Osteocyte (in vitro differentiated cells): ENCODE measurements around the gene WDR93. TPM values are rescaled to one million over a fixed set of nuclear protein-coding genes. Genes with fewer than 3 reads are reported as not detected.
"Not testable (repeated sequence)": the region's sequence is repeated elsewhere in the genome, so short reads cannot be mapped to it uniquely, and the experiment has no call there.

ENCODE experiments used
- DNase-seq: peaks from one replicate; pipeline ENCODE4 v3.0.0; 2021; ENCODE audit warnings: mixed read lengths; ENCODE audit not compliant: unreplicated experiment; ENCODE audit errors: extremely low spot score
- H3K27ac Mint-ChIP-seq: one replicate; pipeline ENCODE4 v1.8.0; 2021; ENCODE audit warnings: mild to moderate bottlenecking, mixed read lengths; ENCODE audit not compliant: unreplicated experiment
- H3K27me3 Mint-ChIP-seq: one replicate; pipeline ENCODE4 v1.8.0; 2021; ENCODE audit warnings: mixed read lengths; ENCODE audit not compliant: unreplicated experiment
- H3K36me3 Mint-ChIP-seq: one replicate; pipeline ENCODE4 v1.8.0; 2021; ENCODE audit warnings: mixed read lengths; ENCODE audit not compliant: unreplicated experiment
- H3K4me1 Mint-ChIP-seq: one replicate; pipeline ENCODE4 v1.8.0; 2021; ENCODE audit warnings: mixed read lengths; ENCODE audit not compliant: unreplicated experiment
- H3K4me3 Mint-ChIP-seq: one replicate; pipeline ENCODE4 v1.8.0; 2021; ENCODE audit warnings: mild to moderate bottlenecking, moderate library complexity, mixed read lengths; ENCODE audit not compliant: unreplicated experiment
- H3K9me3 Mint-ChIP-seq: one replicate; pipeline ENCODE4 v1.8.0; 2021; ENCODE audit warnings: mixed read lengths; ENCODE audit not compliant: unreplicated experiment
- CTCF ChIP-seq: fragments of 200-600 bp; sonication (generic); IDR thresholded peaks from 2 replicates; pipeline ENCODE4 v1.5.0; 2021; ENCODE audit warnings: antibody characterized with exemption, mild to moderate bottlenecking, moderate library complexity
- total RNA-seq: library from RNA; stranded (reverse); gene quantifications from 2 replicates; pipeline ENCODE4 v1.2.1, GENCODE V29; 2021

Gene WDR93
- total RNA-seq, 1 donor from 2014 or later, result 0.19 TPM

- Mint-ChIP-seq H3K36me3 (peaks cover 20% of the 10 kb centered on the region), H3K4me3 (no peak overlapping the region), H3K27ac (peak overlapping the region; percentile 71)
Observed at GRCh38 chr15:89785064-89785773, 94.6 kb downstream of the WDR93 start.

DNA sequence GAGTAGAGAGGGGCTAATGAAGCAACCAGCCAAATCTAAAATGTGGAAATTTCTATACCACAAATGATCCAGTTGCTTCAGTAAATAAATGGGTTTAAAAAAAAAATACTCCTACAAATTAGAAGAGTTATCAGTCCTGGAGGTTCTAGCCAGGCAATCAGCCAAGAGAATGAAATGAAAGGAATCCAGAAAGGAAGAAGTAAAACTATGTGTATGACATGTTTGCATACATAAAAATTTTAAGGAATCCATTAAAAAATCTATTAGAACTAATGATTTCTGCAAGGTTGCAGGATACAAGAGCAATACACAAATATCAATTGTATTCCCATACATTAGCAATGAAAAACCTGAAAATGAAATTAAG is 95.1 kb downstream of the WDR93 start:
- no peak overlapping the region for H3K4me3 Mint-ChIP-seq
- peaks cover 8% of the 10 kb centered on the region for H3K9me3 Mint-ChIP-seq
- no peaks in the 10 kb centered on the region for H3K27me3 Mint-ChIP-seq
- H3K4me1 Mint-ChIP-seq, result peaks cover 25% of the 10 kb centered on the region
- TF ChIP-seq CTCF, result no peak
- DNase-seq, result no peak
- H3K27ac Mint-ChIP-seq, result peak overlapping the region; percentile 71
- H3K36me3 Mint-ChIP-seq, result peaks cover 22% of the 10 kb centered on the region

More at GRCh38 chr15:89785064-89785773, 94.6 kb downstream of the WDR93 start:
- Mint-ChIP-seq H3K4me1 (peaks cover 29% of the 10 kb centered on the region), H3K9me3 (peaks cover 8% of the 10 kb centered on the region), H3K27me3 (no peaks in the 10 kb centered on the region)
- no peak for DNase-seq
- TF ChIP-seq CTCF, result no peak

DNA sequence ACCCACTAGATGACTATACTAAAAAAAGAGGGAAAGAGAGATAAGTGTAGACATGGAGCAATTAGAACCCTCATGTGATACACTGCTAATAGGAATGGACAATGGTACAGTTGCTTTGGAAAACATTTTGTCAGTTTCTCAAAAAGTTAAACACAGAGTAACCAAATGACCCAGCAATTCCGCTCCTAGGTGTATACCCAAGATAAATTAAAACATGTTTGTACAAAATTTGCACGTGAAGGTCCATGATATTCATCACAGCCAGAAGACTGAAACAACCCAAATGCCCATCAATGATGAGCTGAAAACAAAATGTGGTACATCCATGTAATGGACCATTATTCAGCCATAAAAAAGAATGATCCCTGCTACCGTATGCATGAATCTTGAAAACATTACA is 97.3 kb downstream of the WDR93 start:
- no peak for DNase-seq
- no peaks in the 10 kb centered on the region for H3K27me3 Mint-ChIP-seq
- peaks cover 8% of the 10 kb centered on the region for H3K9me3 Mint-ChIP-seq
- TF ChIP-seq CTCF, result no peak
- no peak overlapping the region for H3K27ac Mint-ChIP-seq
- peaks cover 32% of the 10 kb centered on the region for H3K36me3 Mint-ChIP-seq
- no peak overlapping the region for H3K4me3 Mint-ChIP-seq
- peaks cover 15% of the 10 kb centered on the region for H3K4me1 Mint-ChIP-seq

DNA sequence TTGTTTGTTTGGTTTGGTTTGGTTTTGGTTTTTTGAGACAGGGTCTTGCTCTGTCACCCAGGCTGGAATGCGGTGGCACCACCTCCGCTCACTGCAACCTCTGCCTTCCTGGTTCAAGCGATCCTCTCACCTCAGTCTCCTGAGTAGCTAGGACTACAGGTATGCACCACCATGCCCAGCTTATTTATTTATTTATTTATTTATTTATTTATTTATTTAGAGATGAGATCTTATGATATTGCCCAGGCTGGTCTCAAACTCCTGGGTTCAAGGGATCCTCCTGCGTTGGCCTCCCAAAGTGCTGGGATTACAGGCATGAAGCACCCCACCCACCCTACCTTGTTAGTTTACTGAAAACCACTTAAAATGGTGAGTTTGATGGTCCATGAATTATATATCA is 98.0 kb downstream of the WDR93 start:
- H3K27me3 Mint-ChIP-seq, H3K27ac Mint-ChIP-seq, H3K9me3 Mint-ChIP-seq, H3K4me3 Mint-ChIP-seq, DNase-seq: not testable (repeated sequence)
- H3K4me1 Mint-ChIP-seq, result peaks cover 15% of the 10 kb centered on the region
- peaks cover 32% of the 10 kb centered on the region for H3K36me3 Mint-ChIP-seq

DNA sequence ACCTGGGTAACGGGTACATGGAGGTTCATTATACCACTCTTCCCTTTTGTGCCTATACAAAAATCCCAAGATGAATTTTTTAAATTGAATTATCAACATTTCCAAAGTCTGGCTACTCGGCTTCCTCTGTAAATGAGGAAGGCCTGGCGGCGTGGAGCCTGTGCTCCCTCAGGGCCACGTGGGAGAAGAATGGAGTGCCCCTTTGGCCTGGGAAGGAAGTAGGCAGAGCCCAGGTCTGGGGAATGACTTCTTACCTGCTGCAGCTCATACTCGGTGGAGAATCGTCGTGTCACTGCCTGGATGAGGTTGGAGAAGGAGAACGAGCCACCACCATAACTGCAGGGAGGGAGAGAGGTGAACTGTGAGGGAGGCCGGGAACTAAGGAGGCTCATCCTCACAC is 99.6 kb downstream of the WDR93 start:
- Mint-ChIP-seq H3K9me3 (peaks cover 8% of the 10 kb centered on the region), H3K4me1 (peaks cover 22% of the 10 kb centered on the region), H3K27ac (no peak overlapping the region), H3K36me3 (peaks cover 30% of the 10 kb centered on the region), H3K4me3 (no peak overlapping the region), H3K27me3 (no peaks in the 10 kb centered on the region)
- TF ChIP-seq CTCF, result no peak
- DNase-seq, result no peak
